Measurements from ENCODE around the gene GPR171. TPM values are rescaled to one million over a fixed set of nuclear protein-coding genes. Genes with fewer than 3 reads are reported as not detected.
A peak's percentile ranks its signal among the peaks of the same experiment; 100 is the strongest.
"Not testable (repeated sequence)": the region's sequence is repeated elsewhere in the genome, so short reads cannot be mapped to it uniquely, and the experiment has no call there.

Gene GPR171
- total RNA-seq, 2 experiments from 2014 or later: not detected

DNA sequence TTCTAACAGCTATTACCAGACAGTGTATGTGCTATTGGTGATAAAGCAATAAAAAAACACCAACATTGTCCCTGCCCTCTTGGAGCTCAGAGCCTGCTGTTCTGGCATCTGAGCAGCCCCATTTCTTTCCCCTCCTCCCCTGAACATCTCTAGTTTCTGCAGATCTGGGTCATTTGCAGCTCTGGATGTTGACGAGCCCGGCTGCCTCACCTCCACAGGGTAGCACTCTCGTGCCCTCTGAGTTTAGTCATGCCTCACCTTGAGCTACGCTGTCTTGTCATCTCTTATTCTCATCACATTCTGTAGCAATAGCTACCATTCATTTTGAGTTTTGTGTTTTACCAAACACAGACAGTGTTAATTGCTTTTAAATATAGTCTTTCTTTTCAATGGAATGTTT, 30.0 kb upstream of the GPR171 start:
- H3K4me3 ChIP-seq (ENCODE audit: low read depth, low read length, poor library complexity, severe bottlenecking): no peak overlapping the region
- H3K4me2 ChIP-seq (ENCODE audit: low read length): no peak overlapping the region
- H4K20me1 ChIP-seq (ENCODE audit: insufficient read depth, low read length): no peaks in the 10 kb centered on the region
- no peaks in the 10 kb centered on the region for H3K79me2 ChIP-seq (ENCODE audit: insufficient read depth, low read depth, low read length)
- intact Hi-C loops (cut with micrococcal nuclease; ENCODE audit: unreplicated experiment): no loop called here
- BruUV-seq (replicated peaks): no TSS peak
- TF ChIP-seq, protein P1, sequence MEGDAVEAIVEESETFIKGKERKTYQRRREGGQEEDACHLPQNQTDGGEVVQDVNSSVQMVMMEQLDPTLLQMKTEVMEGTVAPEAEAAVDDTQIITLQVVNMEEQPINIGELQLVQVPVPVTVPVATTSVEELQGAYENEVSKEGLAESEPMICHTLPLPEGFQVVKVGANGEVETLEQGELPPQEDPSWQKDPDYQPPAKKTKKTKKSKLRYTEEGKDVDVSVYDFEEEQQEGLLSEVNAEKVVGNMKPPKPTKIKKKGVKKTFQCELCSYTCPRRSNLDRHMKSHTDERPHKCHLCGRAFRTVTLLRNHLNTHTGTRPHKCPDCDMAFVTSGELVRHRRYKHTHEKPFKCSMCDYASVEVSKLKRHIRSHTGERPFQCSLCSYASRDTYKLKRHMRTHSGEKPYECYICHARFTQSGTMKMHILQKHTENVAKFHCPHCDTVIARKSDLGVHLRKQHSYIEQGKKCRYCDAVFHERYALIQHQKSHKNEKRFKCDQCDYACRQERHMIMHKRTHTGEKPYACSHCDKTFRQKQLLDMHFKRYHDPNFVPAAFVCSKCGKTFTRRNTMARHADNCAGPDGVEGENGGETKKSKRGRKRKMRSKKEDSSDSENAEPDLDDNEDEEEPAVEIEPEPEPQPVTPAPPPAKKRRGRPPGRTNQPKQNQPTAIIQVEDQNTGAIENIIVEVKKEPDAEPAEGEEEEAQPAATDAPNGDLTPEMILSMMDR (conservative IDR thresholded peaks at IDR 0.05; ENCODE audit: low read length): no peak
- TF ChIP-seq EZH2phosphoT487 (IDR thresholded peaks at IDR 0.05; ENCODE audit: borderline replicate concordance, low read depth, low read length): no peak
- no peaks in the 10 kb centered on the region for H3K9me3 ChIP-seq (ENCODE audit: low read length)
- no peak overlapping the region for H2AFZ ChIP-seq (ENCODE audit: low read length)
- H3K36me3 ChIP-seq (ENCODE audit: insufficient read depth, low read length): no peaks in the 10 kb centered on the region
- DNase-seq (ENCODE audit: low spot score): no peak
- H3K27ac ChIP-seq (ENCODE audit: low read depth, low read length, poor library complexity, severe bottlenecking): no peak overlapping the region
- peaks cover 8% of the 10 kb centered on the region for H3K4me1 ChIP-seq (ENCODE audit: insufficient read depth, low read length, poor library complexity, severe bottlenecking)
- no peaks in the 10 kb centered on the region for H3K9me2 ChIP-seq (ENCODE audit: insufficient read depth, low read length)
- ChIA-PET POLR2A (interaction anchor here (1.2 kb wide), 1 partner anchor 33 kb away, joined by 4 read pairs; no protein-coding TSS in a partner anchor), CTCF (ENCODE audit: unreplicated experiment) (no interaction called here)

DNA sequence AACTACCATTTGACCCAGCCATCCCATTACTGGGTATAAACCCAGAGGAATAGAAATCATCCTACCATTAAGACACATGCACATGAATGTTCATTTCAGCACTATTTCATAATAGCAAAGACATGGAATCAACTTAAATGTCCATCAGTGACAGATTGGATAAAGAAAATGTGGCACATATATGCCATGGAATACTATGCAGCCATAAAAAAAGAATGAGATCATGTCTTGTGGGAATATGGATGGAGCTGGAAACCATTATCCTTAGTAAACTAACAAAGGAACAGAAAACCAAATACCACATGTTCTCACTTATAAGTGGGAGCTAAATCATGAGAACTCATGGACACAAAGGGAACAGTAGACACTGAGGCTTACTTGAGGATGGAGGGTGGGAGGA, 29.4 kb upstream of the GPR171 start:
- H3K9me3 ChIP-seq (ENCODE audit: low read length); CTCF ChIA-PET (ENCODE audit: unreplicated experiment); BruUV-seq (replicated peaks); H4K20me1 ChIP-seq (ENCODE audit: insufficient read depth, low read length); H3K36me3 ChIP-seq (ENCODE audit: insufficient read depth, low read length); H3K79me2 ChIP-seq (ENCODE audit: insufficient read depth, low read depth, low read length); H3K4me2 ChIP-seq (ENCODE audit: low read length); intact Hi-C loops (cut with micrococcal nuclease; ENCODE audit: unreplicated experiment); H3K4me3 ChIP-seq (ENCODE audit: low read depth, low read length, poor library complexity, severe bottlenecking); H3K9me2 ChIP-seq (ENCODE audit: insufficient read depth, low read length); DNase-seq (ENCODE audit: low spot score); H3K27ac ChIP-seq (ENCODE audit: low read depth, low read length, poor library complexity, severe bottlenecking); H2AFZ ChIP-seq (ENCODE audit: low read length): not testable (repeated sequence)
- POLR2A ChIA-PET: interaction anchor here (1.2 kb wide), 1 partner anchor 33 kb away, joined by 4 read pairs; no protein-coding TSS in a partner anchor
- peaks cover 10% of the 10 kb centered on the region for H3K4me1 ChIP-seq (ENCODE audit: insufficient read depth, low read length, poor library complexity, severe bottlenecking)

DNA sequence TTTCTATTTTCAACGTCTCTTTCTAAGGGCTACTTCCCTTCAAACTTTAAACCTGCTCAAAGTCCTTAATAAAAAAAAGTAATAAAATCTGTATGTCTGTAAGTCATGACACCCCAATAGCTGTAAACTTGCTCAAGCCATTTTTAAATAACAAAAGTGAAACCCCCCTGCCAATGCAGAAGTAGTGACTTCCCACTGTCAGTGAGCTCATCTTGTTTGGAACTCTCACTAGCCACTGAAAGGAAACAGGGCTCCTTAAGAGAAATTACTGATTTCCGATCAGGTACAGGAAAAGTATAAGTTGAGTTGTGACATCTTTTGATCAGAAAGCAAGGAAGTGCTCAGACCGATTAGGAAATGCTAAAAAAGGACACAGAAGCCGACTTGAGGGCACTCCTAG, 27.6 kb upstream of the GPR171 start:
- Histone ChIP-seq H3K4me3 (ENCODE audit: low read depth, low read length, poor library complexity, severe bottlenecking) (no peak overlapping the region), H3K4me2 (ENCODE audit: low read length) (peak overlapping the region; percentile 34), H3K27ac (ENCODE audit: low read depth, low read length, poor library complexity, severe bottlenecking) (no peak overlapping the region), H3K9me3 (ENCODE audit: low read length) (no peaks in the 10 kb centered on the region), H3K79me2 (ENCODE audit: insufficient read depth, low read depth, low read length) (no peaks in the 10 kb centered on the region), H2AFZ (ENCODE audit: low read length) (no peak overlapping the region), H3K36me3 (ENCODE audit: insufficient read depth, low read length) (no peaks in the 10 kb centered on the region), H4K20me1 (ENCODE audit: insufficient read depth, low read length) (no peaks in the 10 kb centered on the region), H3K9me2 (ENCODE audit: insufficient read depth, low read length) (no peaks in the 10 kb centered on the region), H3K4me1 (ENCODE audit: insufficient read depth, low read length, poor library complexity, severe bottlenecking) (peaks cover 12% of the 10 kb centered on the region)
- ChIA-PET CTCF (ENCODE audit: unreplicated experiment) (no interaction called here), POLR2A (interaction anchor here (0.6 to 1.4 kb wide), 11 partner anchors 8 to 1249 kb away, joined by 3 to 6 read pairs (median 3); no protein-coding TSS in a partner anchor)
- no TSS peak for BruUV-seq (replicated peaks)
- intact Hi-C loops (cut with micrococcal nuclease; ENCODE audit: unreplicated experiment): no loop called here
- TF ChIP-seq EZH2phosphoT487 (IDR thresholded peaks at IDR 0.05; ENCODE audit: borderline replicate concordance, low read depth, low read length): no peak
- TF ChIP-seq, protein P1 (conservative IDR thresholded peaks at IDR 0.05; ENCODE audit: low read length): no peak
- peak; percentile 10 for DNase-seq (ENCODE audit: low spot score)

Measured in OCI-LY7 (cell line).